ELR (cell line): Measurements from ENCODE around the gene NFKB2.

ENCODE experiments used
- DNase-seq: peaks from one replicate; pipeline ENCODE4 v3.0.0-alpha.2; 2015; ENCODE audit warnings: low read depth

The NFKB2 gene

GRCh38 chr10:102422545-102423129, 27.1 kb downstream of the NFKB2 start:
- DNase-seq = peak; percentile 81

- no peak for DNase-seq
Measured at GRCh38 chr10:102423372-102423968, 28.0 kb downstream of the NFKB2 start.

- DNase-seq = no peak
Measured at GRCh38 chr10:102424145-102424544, 28.6 kb downstream of the NFKB2 start.

- no peak for DNase-seq
Measured at GRCh38 chr10:102424916-102425315, 29.4 kb downstream of the NFKB2 start.

GRCh38 chr10:102425444-102425843, 29.9 kb downstream of the NFKB2 start:
- no peak for DNase-seq

- peak; percentile 39 for DNase-seq
Measured at GRCh38 chr10:102426803-102427287, 31.3 kb downstream of the NFKB2 start.

GRCh38 chr10:102429468-102429867, 34.0 kb downstream of the NFKB2 start:
- no peak for DNase-seq

- DNase-seq = peak; percentile 54
Measured at GRCh38 chr10:102431452-102432124, 36.1 kb downstream of the NFKB2 start.

GRCh38 chr10:102432162-102432950, 36.9 kb downstream of the NFKB2 start, which contains the start of gene CUEDC2:
TSS of gene CUEDC2 (minus strand) at chr10:102432574. CDS start at chr10:102425188, 7,386 bp downstream.
- DNase-seq = peak; percentile 98

- no peak for DNase-seq
Measured at GRCh38 chr10:102433619-102434046, 38.1 kb downstream of the NFKB2 start.

GRCh38 chr10:102434394-102435132, 39.1 kb downstream of the NFKB2 start:
- DNase-seq = peak; percentile 59

GRCh38 chr10:102435133-102435497, 39.6 kb downstream of the NFKB2 start:
- no peak for DNase-seq

- DNase-seq = no peak
Measured at GRCh38 chr10:102435529-102436233, 40.2 kb downstream of the NFKB2 start.

GRCh38 chr10:102436312-102436711, 40.8 kb downstream of the NFKB2 start:
- no peak for DNase-seq

GRCh38 chr10:102437515-102437914, 42.0 kb downstream of the NFKB2 start:
- DNase-seq = no peak

- no peak for DNase-seq
Measured at GRCh38 chr10:102438374-102438773, 42.9 kb downstream of the NFKB2 start.

GRCh38 chr10:102444851-102445250, 49.3 kb downstream of the NFKB2 start:
- no peak for DNase-seq

GRCh38 chr10:102449321-102450123, 54.0 kb downstream of the NFKB2 start:
- peak; percentile 58 for DNase-seq

- DNase-seq = peak; percentile 29
Measured at GRCh38 chr10:102450124-102450373, 54.5 kb downstream of the NFKB2 start.

GRCh38 chr10:102450374-102451104, 55.0 kb downstream of the NFKB2 start:
- peak; percentile 82 for DNase-seq
